Activated effector memory CD4-positive, alpha-beta T cell treated with Interleukin-2 at 50 U/mL for 16 hours (primary cell): ENCODE measurements around the gene GRID1.

Source experiments
- DNase-seq: peaks from one replicate; pipeline ENCODE4 v3.0.0-alpha.2; 2020

Gene GRID1

DNA sequence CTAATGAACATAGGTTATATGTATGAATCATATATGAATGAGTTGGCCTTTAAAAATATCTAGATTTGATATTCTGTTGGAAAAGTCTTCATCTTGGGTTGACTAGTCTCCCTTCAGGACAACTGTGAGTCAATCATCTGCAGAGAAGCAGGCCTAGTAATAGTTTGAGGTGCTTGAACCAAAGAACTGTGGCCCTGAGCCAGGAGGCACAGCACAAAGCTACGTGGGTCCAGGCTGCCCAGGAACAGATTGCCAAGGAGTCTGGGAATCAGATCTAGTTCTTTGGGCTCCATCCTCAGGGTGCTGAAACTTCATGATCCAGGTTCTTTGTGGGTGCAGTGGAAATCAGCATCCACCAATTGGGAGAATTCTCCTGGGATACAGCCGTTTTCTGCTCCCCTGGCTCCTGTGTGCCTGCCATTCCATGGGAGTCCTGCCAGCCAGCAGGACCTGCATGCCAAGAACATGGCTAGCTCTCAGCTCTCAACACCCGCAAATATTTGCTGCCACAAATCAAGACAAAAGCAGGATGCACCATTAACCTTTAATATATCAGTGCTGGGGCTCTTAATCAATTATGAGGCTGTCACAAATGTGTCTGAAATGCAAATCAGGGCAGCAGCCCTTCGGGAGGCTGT lies 709.0 kb downstream of the GRID1 start:
- no peak for DNase-seq

DNA sequence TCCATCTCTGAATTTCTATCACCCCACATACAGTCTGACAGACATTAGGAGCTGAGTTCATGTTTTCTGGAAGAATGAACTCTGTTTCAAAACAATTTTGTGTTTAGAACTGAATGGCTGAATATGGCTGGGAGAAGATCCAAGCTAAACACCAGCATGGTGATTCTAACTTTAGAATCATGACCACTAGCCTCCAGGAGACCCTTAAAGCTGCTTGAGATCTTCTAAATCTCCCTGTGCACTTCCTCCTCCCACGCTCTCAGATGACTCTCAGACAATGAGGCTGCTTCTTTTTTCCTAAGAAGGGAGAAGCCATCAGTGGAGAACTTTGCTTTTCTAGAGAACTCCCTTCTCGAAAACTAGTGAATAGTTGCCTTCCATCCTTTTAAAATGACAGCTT lies 711.2 kb downstream of the GRID1 start:
- no peak for DNase-seq

DNA sequence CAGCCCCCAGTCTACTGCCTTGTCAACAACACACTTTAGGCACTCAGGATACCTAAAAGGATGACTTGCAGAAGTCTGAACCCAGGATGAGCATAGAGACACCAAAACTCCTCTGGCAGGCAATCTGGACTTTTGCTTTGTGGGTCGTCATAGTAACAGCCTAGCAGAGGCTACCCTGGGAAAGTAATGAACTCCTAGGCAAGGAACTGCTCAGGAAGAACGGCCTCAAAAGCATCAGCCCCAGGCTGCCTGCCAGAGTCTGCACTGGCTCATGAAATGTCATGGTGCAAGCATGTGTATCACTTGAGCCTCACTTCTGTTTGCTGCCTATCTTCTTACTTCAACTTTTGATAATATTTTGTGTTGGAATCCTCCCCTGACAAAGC lies 715.1 kb downstream of the GRID1 start:
- no peak for DNase-seq

DNA sequence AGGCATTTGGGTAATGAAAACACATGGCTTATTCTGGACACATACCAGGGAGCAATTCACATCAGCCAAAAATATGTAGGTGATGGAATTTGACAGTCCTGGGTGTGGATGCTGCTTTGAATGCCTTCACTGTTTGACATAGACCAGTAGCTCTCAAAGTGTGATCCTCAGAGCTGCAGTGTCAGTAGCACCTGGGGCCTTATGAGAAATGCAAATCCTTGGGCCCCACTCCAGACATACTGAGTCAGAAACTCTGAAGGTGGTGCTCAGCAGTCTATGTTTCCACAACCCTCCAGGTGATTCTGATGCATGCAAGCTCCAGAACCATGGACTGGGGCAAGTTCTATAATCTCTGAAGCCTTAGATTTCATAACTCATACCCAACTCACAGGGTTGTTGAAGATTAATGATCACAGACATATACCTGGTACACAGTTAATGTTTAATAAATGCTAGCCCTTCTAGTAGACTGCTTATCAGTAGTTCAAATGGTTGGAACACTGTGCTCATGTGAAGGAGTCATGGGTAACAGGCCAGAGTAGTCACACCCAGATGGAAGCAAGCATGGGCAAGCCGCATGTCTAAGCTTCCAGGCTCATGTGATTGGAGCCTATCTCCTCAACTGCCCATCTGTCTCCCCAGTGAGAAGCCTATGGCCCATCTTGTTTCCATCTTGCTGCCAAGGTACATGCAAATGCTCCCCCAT lies 715.7 kb downstream of the GRID1 start:
- no peak for DNase-seq

DNA sequence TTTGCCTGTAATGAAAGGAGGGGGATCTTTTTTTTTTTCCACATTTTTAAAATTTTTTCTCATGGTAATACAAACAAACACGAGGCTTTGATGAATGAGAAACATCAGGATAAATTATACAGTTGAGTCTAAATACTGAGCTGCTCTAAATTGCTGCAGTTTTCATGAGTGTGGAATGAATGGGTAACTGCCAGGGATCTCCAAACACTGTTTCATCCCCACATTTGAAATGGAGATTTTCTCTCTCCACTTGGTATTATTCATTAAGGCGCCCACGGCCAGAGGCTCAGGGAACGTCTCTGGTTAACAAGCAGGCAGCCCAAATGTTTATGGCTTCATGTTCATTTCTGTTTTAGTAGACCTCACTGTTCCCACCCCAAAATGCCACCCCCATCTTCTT lies 717.1 kb downstream of the GRID1 start:
- no peak for DNase-seq

DNA sequence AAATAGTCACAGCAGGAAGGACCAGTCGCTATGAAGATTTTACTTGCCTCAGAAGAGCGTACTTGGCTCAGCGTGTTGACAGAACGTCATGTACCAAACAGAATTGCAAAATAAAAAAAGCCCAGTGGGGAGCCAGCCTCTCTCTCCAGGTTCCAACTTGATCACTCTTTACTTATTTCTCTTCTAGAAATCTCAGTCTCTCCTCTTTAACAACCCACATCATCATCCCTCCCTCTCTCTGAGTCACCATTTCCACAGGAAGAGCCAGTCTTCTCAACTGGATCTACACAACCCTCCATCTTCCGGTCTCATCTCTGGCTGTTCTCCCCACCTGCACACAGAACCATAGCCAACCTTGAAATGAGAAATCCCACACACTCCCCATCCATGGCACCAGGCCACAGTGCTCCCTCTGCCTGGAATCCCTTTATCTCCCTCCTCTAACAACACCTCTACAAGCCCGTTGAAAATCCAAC lies 718.3 kb downstream of the GRID1 start:
- no peak for DNase-seq

DNA sequence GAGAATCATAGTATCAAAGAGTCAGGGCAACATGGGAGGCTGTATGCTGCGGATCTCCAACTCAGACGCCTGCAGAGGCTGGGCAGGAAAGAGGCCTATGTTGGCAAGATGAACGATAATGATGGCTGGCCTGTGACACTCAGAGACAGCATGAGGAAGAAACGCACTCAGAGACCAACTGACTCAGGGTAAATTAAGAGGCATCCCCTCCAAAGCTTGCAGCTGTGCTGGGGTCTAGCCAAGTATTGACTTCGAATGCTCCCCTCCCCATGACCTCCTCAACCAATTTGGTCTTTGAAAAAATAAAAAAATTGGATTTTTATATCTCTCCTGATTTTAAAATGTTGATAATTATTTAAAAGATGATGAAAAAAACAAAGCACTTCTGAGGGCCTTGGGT lies 718.9 kb downstream of the GRID1 start:
- no peak for DNase-seq

DNA sequence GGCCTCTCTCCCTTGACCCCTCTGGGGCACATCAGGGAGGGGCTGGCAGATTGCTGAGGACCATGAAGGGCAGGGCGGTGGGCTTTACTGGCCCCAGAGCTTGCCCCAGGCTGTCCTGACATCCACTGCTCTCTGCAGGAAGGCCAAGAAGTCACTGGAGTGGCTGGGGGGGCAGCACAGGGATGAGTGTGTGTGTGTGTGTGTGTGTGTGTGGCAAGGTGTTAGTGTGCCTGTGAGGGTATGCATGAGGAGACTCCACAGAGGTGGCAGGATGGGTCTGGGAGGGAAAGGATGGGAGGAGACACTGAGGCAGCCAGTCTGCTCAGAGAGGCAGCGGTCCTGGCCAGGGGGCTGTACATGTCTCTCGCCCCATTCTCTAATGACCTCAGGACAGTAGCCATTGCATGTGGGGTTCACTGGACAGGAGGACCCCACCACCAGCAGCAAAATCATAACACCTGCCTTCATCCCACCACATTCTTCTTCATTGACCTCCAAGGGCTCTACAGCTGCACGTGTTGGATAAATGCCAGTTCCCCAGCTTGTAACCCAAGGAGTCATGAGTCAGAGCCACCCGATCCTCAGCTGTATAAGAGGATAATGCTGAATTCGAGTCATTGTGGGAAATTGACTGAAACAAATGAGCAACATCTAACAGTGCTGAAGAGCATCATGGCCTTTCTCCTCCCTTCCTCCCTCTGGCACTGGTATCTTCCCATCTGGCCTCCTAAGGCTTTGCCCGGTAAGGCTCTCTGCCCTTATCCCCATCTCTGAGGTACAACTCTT lies 720.5 kb downstream of the GRID1 start:
- no peak for DNase-seq

DNA sequence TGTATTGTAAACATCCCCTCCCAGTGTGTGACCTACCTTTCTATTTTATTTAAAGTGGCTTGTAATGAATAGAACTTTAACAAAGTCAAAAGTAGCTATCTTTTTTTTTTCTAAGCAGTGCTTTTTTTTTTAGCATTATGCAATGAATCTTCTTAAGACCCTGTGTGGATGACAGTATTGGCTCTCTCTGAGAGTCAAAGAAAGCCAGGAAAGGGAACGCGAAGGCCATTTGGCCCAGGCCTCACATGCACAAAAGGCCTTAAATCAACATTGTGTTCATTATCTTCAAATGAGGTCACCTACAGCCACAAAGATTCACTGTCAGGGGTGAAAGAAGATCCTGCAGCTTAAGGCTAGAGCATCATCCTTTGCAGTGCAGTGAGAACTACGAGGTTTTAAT lies 721.5 kb downstream of the GRID1 start:
- DNase-seq, result no peak

DNA sequence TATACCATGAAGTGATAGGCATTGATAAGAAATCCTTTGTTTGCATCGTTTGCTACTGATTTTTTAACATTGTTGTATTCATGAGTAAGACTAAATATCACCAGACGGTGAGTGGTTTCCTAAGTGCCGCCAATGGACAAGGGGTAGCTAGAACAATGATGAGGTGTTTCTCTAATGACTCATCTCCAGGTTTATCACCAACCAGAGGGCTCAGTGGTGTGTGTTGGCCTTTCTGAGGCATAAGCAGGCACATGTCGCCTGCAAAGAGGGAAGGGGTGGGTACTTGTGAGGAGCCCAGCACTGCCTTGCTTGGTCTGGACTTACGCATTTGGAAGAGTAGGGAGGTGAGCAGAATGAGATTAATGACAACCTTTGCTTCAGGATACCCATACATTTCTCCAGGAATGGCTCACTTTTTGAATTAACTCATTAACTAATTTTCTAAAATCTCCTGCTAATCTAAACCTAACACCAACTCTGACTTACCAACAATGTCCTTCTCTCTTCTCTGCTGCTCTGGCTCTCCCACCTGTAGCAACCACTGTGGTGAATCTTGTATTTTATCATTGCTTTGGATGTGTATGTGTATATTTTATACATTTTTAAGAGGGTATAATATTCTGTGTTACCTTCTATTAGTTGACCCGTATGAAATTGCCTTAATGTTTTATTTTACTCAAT lies 722.6 kb downstream of the GRID1 start:
- DNase-seq, result no peak

DNA sequence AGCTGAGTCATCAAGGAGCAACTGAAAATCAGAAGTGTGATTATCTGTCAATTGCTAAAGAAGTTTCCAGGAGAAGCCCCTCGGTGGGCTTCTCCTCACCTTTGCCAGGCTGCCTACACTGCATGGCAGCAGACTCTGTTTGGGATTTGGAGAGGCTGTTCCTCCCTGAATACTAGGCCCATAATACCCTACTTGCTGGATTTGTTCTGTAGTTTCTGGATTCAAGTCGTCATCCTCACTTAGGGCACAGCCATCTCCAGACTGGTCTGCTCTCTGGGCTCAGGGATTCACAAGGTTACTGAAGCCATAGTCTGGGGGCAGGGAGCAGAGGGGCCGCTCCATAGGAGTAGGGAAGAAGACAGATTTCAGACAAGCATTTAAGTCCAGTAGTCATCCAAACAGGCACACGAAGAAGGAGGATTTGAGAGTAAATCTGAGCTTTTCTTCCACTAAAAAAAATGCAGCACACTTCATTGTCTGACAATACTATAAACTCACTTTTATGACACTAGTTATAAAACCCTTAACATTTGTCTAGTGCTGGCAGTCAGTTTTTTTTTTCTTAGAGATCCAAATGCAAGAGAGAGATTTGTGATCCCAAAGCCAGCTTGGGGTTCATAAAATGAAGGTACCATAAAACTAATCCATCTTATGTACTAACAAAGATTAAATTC lies 723.3 kb downstream of the GRID1 start:
- DNase-seq, result no peak

DNA sequence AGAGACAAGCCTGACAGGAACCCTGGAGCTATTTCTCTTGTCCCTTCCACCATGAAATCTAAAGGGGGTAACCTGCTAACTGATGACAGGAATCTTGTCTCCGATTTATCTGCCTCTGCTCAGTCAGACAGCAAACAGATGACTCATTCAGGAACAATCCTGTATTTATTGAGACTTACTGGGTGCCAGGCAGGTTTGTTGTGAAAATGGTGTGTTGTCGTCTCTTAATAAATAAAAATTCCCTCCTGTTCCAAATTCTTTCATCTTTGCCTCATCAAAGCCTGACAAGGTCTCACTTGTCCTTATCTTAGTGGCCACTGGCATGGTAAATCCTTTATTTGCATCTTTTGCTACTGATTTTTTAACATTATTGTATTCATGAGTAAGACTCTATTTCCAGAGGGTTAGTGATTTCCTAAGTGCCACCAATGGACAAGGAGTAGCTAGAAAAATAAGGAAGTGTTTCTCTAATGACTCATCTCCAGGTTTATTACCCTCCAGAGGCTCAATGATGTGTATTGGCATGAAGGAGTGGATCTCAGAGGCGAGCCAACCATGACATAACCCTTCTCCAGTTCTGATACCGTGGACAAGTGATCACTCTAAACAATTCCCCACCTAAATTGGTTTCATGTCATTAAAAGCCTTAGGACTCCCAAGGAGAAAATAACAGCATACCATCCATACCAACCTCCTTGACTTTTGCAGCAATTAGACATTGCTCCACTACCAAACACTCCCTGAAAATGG lies 724.0 kb downstream of the GRID1 start:
- no peak for DNase-seq

DNA sequence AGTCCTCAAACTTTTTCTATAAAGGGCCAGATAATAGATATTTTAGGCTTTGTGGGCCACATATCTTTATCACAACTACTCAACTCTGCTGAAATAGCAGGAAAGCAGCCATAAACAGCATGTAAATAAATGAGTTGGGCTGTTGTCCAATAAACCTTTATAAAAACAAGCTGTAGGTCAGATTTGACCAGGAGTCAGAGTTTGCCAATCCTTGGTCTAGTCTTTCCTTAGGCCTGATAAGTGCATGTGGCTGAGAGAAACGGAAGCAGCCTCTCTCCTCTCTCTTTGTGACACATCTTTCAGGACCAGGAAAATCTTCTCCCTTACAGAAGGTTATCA lies 724.5 kb downstream of the GRID1 start:
- no peak for DNase-seq

DNA sequence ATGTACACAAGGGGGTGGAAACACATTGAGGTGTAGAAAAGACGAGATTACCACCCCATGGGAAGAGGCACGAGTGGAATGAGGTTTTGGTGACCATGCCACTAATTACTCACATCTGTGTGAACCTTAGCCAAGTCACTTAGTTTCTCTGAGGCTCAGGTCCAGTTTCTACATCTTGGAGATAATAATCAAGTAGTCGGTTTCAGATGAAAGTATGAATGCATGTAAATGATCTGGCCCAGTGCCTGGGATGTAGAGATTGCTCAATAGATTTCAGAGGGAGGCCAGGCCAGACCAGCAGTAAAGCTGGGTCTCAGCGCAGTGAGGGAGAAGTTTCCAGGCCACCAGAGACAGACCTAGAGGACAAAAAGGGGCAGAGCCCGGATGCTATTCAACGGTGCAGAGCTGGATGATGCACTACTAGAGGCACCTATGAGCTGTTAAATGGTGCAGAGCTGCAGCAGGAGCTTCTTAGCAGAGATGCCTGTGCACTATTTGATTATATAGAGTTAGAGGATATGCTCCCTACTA lies 725.1 kb downstream of the GRID1 start:
- DNase-seq, result no peak

DNA sequence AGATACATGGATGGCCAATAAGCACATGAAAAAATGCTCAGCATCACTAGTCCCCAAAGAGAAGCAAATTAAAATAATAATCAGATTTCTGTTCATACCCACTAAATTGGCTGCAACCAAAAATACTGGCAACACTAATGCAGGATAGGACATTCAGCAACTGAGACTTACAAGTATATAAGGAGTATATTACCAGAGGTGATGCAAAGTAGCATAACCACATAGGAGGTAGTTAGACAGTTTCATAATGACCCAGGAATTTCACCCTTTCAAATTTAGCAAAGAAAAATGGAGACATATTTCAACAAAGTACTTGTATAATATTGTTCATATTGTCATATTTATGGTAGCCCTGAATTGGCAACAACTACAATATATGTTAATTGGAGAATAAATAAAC lies 727.8 kb downstream of the GRID1 start:
- DNase-seq, result no peak

DNA sequence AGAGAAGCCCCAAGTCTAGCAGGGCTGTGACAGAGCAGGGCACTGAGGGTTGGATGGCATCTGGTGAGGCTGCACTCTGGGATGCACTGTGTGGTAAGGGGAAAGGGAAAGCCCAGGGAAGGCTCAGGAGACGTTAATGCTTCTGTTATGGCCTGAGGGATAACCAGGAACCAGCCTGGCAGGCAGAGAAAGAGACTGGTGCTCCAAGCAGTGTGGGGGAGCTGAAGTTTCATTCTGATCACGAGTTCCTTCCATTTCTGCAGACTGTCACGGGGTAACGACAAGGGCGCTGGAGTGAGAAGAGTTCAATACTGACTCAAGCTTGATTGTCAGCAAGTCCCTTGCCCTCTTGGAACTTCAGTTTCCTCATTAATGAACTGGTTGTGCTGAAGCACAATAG lies 730.9 kb downstream of the GRID1 start:
- no peak for DNase-seq

DNA sequence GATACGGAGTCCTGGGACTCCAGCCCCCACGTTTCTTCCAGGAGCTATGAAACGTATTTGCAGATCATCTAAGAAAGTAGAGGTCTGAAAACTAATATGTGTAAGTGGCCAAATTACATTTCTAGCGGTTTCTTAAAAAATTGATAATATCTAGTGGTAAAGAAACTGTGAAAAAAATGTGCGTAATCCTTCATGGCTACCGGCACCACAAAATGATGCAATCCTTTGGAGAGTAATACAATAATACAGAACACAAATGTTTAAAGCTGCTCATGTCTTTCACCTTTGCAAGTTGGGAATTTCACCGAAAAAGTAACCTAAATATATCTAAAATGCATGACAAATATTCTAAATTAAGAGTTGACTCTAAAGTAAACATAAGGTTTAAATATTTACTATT lies 742.1 kb downstream of the GRID1 start:
- DNase-seq, result no peak

DNA sequence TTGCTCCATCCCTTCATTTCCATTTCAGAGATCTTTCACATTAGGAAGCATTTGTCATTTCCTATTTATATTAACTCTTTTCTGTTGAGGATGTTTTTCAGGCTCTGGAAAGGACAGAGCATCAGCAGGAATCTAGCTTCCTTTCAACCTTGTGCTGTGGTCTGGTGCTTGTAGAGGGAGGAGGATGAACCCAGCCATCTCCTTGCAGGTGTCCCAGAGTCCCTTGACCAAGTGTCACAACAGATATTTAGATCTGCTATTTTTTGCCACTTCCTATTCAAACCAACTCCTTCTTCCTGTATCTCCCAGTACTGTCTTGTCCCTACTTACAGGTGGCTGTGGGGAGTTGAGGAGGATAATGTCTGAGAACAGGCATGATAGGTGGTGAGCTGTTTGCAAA lies 742.8 kb downstream of the GRID1 start:
- no peak for DNase-seq

DNA sequence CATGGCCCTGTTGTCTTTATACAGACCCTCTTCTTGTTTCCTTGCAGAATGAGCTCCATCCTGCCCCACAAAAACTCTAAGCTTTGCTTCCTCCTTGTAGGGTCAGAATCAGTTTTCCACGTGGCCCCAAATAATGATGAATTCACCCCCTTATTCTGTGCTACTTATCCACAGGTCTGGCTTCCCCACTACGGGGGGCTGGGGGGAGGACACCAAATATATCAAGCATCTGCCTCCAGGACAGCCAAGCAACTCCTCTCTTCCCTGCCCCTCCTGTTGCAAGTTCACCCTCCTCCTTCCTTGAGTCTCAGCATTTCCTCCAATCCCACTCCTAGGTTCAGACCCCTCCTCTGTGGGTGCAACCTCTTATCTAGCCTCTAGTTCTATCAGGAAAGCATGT lies 743.3 kb downstream of the GRID1 start:
- no peak for DNase-seq

DNA sequence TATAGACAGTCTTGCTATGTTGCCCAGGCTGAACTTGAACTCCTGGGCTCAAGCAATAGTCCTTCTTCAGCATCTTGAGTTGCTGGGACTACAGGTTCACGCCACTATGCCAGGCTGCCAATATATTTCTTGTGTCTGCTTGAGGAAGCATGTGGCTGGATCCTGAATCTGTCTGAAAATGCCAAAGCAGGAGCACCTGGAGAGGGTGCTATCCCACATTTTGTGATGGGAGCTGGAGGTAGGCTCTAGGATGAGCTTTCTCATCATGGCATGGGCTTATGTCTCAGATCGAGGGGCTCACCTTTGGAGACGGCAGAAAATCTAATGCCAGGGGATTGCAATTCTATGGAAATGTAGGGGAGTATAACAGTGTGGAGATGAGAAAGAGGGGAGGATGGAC lies 744.2 kb downstream of the GRID1 start:
- DNase-seq, result no peak

DNA sequence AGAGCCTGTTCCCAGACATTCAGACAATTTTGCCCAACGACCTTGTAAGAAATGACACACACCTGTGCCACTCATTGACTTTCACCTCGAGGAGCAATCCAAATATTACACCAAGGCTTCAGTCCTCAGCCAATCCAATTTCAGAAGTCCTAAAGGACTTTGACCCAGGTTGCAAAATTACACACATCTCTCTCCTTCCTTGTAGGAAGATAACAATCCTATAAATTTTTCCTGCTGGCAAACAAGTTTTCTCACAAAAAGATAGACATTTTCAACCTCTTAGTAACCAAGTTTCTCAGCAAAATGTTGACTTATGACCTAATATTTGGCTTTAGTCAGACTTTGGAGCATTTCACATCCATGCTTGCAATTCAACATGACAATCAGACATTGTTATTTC lies 745.0 kb downstream of the GRID1 start:
- DNase-seq, result no peak

DNA sequence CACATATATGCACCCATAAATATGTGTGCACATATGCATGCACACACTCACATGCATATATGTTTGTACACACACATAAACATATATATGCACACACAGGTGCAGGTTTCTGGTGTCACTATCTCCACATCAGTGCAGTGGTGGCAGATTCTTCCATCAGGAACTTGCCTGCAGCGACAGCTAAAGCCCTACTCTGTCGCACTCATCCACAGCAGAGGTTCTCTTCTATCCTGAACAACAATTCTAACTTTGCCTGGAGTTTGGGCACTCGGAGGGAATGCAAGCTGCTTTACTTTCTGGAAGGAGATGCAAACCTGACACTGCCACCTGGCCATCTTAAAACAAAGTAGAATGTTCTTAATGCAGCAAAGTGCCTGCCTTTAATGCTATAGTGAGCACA lies 745.8 kb downstream of the GRID1 start:
- no peak for DNase-seq
